ENCODE data around the gene CAPSL. TPM values are rescaled to one million over a fixed set of nuclear protein-coding genes. Genes with fewer than 3 reads are reported as not detected.

The CAPSL gene
- total RNA-seq (2014; rRNA removed; shearing (Covaris generic)) (not detected in 2 replicates), polyA plus RNA-seq (2016; fragmentation: Nextera tagmentation; extraction: Ambion mirVana) (0.37 and 0.73 TPM in 2 replicates)
- long read RNA-seq = 0 reads

DNA sequence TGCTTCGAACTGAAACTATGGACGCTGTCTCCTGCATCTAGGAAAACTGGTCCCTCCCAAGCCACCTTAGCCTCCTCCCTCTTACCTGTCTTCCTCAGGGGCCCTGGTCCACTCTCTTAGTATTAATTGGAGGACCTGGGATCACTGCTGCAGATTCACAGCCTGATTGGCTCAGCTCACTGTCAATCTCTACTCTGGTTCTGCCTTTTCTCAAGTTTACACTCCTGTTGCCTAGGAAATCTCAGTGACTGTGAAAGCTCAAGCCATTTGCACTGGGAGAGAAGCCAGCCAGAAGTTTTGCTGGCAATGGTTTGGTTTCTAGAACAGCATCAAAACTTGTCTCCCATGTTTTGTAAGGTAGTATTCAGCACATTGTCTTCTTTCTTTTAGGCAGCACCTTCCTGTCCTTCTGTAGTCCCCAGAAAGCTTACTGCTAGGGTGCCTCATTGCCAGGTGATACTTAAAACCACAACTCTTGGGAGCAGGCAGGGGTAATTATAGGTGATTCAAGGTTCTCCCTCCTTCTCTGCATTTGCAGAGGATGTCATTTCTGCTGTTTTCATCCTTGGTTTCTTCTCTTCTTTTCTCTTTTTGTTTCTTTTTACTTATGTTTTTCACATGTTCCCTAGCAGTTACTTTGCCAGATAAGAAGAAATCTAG is at the start of gene CAPSL:
TSS of gene CAPSL (minus strand) at position 55 of the 660 bp plus-strand sequence. CDS start 17,502 bp downstream, outside the sequence.
- no peaks in the 10 kb centered on the region for H3K27me3 Mint-ChIP-seq (ENCODE audit: insufficient read depth, low read depth, poor library complexity)

More for the DNA sequence above, at the start of gene CAPSL:
- Histone ChIP-seq H3K4me2 (no peak within 1 kb of the TSS), H3K79me2 (replicated peaks; ENCODE audit: insufficient read depth) (no peaks in the 10 kb centered on the region), H3K27ac (ENCODE audit: low read depth) (no peak within 1 kb of the TSS), H3K4me1 (ENCODE audit: insufficient read depth) (no peaks in the 10 kb centered on the region), H3F3A (replicated peaks; ENCODE audit: low read depth) (no peaks in the 10 kb centered on the region), H4K20me1 (replicated peaks; ENCODE audit: insufficient read depth) (no peaks in the 10 kb centered on the region), H3K9me2 (ENCODE audit: insufficient read depth) (peaks cover 13% of the 10 kb centered on the region; the same call in 1 of the 2 replicates), H3K36me3 (ENCODE audit: insufficient read depth) (no peaks in the 10 kb centered on the region; the same call in 1 of the 2 replicates), H2AFZ (no peak within 1 kb of the TSS), H3K27me3 (ENCODE audit: insufficient read depth) (no peaks in the 10 kb centered on the region), H3K4me3 (no peak within 1 kb of the TSS)
- H3K27ac Mint-ChIP-seq = no peak within 1 kb of the TSS
- peaks cover 7% of the 10 kb centered on the region; the same call in 2 of the 3 replicates for H3K4me1 Mint-ChIP-seq
- H3K36me3 Mint-ChIP-seq (ENCODE audit: low read depth) = no peaks in the 10 kb centered on the region
- no peaks in the 10 kb centered on the region; the same call in 2 of the 3 replicates for H3K9me3 Mint-ChIP-seq
- peak; percentile 100 for ATAC-seq
- DNase-seq (ENCODE audit: low spot score) = peak; percentile 98
- H3K4me3 Mint-ChIP-seq = no peak within 1 kb of the TSS
- TF ChIP-seq ZNF331 (CRISPR knock-in tag; IDR thresholded peaks at IDR 0.05; ENCODE audit: low read depth) = no peak
- no peak for TF ChIP-seq CREB1 (CRISPR knock-in tag; IDR thresholded peaks at IDR 0.05; ENCODE audit: low read depth)
- TF ChIP-seq ZNF462 (CRISPR knock-in tag; IDR thresholded peaks at IDR 0.05) = no peak
- TF ChIP-seq POLR2AphosphoS5 (IDR thresholded peaks at IDR 0.05; ENCODE audit: low read depth) = no peak
- TF ChIP-seq EZH2 (IDR thresholded peaks at IDR 0.05; ENCODE audit: low read depth, unreplicated experiment) = no peak
- TF ChIP-seq ZNF114 (CRISPR knock-in tag; IDR thresholded peaks at IDR 0.05) = no peak
- no peak for TF ChIP-seq STAT1 (IDR thresholded peaks at IDR 0.05; ENCODE audit: unreplicated experiment)
- no peak for TF ChIP-seq JUNB (IDR thresholded peaks at IDR 0.05; ENCODE audit: unreplicated experiment)
- TF ChIP-seq REST (IDR thresholded peaks at IDR 0.05; ENCODE audit: unreplicated experiment) = no peak
- no peak for TF ChIP-seq NANOG (IDR thresholded peaks at IDR 0.05; ENCODE audit: borderline replicate concordance)
- no peak for TF ChIP-seq EZH2phosphoT487 (IDR thresholded peaks at IDR 0.05; ENCODE audit: unreplicated experiment)
- TF ChIP-seq, protein P1, sequence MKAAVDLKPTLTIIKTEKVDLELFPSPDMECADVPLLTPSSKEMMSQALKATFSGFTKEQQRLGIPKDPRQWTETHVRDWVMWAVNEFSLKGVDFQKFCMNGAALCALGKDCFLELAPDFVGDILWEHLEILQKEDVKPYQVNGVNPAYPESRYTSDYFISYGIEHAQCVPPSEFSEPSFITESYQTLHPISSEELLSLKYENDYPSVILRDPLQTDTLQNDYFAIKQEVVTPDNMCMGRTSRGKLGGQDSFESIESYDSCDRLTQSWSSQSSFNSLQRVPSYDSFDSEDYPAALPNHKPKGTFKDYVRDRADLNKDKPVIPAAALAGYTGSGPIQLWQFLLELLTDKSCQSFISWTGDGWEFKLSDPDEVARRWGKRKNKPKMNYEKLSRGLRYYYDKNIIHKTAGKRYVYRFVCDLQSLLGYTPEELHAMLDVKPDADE (IDR thresholded peaks at IDR 0.05) = no peak
- TF ChIP-seq, protein P2, sequence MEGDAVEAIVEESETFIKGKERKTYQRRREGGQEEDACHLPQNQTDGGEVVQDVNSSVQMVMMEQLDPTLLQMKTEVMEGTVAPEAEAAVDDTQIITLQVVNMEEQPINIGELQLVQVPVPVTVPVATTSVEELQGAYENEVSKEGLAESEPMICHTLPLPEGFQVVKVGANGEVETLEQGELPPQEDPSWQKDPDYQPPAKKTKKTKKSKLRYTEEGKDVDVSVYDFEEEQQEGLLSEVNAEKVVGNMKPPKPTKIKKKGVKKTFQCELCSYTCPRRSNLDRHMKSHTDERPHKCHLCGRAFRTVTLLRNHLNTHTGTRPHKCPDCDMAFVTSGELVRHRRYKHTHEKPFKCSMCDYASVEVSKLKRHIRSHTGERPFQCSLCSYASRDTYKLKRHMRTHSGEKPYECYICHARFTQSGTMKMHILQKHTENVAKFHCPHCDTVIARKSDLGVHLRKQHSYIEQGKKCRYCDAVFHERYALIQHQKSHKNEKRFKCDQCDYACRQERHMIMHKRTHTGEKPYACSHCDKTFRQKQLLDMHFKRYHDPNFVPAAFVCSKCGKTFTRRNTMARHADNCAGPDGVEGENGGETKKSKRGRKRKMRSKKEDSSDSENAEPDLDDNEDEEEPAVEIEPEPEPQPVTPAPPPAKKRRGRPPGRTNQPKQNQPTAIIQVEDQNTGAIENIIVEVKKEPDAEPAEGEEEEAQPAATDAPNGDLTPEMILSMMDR (conservative IDR thresholded peaks at IDR 0.05; ENCODE audit: low read depth in 2 of 2) = no peak
